B cell (primary cell): ENCODE data around the gene ACTL8.

ENCODE experiments used
- CTCF ChIP-seq: fragments of 200-600 bp; IDR thresholded peaks from one replicate; pipeline ENCODE4 v1.8.0; 2022; ENCODE audit warnings: antibody characterized with exemption, mild to moderate bottlenecking
- EZH2 ChIP-seq: IDR thresholded peaks from 2 replicates; pipeline ENCODE4 v1.6.1; 2012; ENCODE audit warnings: borderline replicate concordance, low read depth, mild to moderate bottlenecking, moderate library complexity, low read length; ENCODE audit not compliant: insufficient read depth, poor library complexity, severe bottlenecking

GRCh38 chr1:17852383-17852782, 97.2 kb downstream of the ACTL8 start:
- TF ChIP-seq CTCF (no peak), EZH2 (no peak)
